WI38 (cell line): ENCODE results near the gene ZNF672.
"Not testable (repeated sequence)": the region's sequence is repeated elsewhere in the genome, so short reads cannot be mapped to it uniquely, and the experiment has no call there.

Experiments used
- H3K4me3 ChIP-seq: 2 replicates; pipeline ENCODE4 v1.5.1; 2011; ENCODE audit warnings: low read depth, mild to moderate bottlenecking, control low read depth, low read length
- TF ChIP-seq, protein P1 (sequence below): IDR thresholded peaks from 2 replicates; pipeline ENCODE4 v1.5.1; 2012; ENCODE audit warnings: low read depth, mild to moderate bottlenecking, control low read depth, low read length

The ZNF672 gene

DNA sequence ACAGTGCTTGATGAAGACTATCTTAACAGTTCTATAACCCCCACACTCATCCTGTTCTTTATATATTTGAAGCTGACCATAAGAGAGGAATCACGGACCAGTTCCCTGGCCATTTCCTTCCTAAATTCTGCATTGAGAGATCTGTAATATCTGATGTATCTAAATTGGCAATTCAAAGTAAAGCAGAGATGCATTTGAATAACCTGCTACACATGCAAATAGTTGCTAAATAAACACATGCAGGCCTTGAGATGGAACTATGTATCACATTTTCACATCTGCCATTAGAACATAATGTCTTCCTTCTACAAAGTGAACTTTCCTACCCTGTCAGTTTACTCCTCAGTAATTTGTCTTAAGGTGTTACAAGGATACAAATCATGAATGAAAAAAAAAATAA lies 47.6 kb downstream of the ZNF672 start:
- TF ChIP-seq, protein P1, sequence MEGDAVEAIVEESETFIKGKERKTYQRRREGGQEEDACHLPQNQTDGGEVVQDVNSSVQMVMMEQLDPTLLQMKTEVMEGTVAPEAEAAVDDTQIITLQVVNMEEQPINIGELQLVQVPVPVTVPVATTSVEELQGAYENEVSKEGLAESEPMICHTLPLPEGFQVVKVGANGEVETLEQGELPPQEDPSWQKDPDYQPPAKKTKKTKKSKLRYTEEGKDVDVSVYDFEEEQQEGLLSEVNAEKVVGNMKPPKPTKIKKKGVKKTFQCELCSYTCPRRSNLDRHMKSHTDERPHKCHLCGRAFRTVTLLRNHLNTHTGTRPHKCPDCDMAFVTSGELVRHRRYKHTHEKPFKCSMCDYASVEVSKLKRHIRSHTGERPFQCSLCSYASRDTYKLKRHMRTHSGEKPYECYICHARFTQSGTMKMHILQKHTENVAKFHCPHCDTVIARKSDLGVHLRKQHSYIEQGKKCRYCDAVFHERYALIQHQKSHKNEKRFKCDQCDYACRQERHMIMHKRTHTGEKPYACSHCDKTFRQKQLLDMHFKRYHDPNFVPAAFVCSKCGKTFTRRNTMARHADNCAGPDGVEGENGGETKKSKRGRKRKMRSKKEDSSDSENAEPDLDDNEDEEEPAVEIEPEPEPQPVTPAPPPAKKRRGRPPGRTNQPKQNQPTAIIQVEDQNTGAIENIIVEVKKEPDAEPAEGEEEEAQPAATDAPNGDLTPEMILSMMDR: no peak

GRCh38 chr1:248886237-248886895 lies 48.3 kb downstream of the ZNF672 start:
- TF ChIP-seq, protein P1: no peak
- H3K4me3 ChIP-seq: no peak overlapping the region

More for the DNA sequence above, 47.6 kb downstream of the ZNF672 start:
- H3K4me3 ChIP-seq: no peak overlapping the region

DNA sequence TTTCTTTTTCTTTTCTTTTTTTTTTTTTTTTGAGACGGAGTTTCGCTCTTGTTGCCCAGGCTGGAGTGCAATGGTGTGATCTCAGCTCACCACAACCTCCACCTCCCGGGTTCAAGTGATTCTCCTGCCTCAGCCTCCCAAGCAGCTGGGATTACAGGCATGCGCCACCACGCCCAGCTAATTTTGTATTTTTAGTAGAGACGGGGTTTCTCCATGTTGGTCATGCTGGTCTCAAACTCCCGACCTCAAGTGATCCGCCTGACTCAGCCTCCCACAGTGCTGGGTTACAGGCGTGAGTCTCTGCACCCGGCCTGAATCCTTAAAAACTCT lies 51.9 kb downstream of the ZNF672 start:
- H3K4me3 ChIP-seq: not testable (repeated sequence)

GRCh38 chr1:248890549-248891498 lies 52.8 kb downstream of the ZNF672 start:
- H3K4me3 ChIP-seq: no peak overlapping the region
- TF ChIP-seq, protein P1: no peak

- H3K4me3 ChIP-seq: no peak overlapping the region
- TF ChIP-seq, protein P1: no peak
Observed at GRCh38 chr1:248891758-248892157, 53.7 kb downstream of the ZNF672 start.

DNA sequence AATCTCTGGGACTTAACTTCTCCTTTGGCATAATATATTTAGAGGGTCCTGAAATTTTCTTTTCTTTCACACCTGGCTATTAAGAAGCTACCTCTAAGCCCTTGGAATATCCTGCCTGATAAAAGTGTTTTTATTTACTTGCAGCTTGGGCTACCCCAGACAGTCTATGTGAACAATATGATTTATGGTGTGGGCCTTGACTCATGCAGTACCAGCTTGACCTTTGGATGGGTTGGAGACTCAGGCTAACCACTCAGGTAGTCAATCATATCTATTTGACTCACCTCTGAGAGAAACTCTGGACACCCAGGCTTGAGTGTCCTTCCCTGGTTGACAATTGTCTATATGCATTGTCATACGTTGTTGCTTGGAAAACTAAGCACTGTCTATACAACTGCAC lies 54.6 kb downstream of the ZNF672 start:
- TF ChIP-seq, protein P1: no peak

DNA sequence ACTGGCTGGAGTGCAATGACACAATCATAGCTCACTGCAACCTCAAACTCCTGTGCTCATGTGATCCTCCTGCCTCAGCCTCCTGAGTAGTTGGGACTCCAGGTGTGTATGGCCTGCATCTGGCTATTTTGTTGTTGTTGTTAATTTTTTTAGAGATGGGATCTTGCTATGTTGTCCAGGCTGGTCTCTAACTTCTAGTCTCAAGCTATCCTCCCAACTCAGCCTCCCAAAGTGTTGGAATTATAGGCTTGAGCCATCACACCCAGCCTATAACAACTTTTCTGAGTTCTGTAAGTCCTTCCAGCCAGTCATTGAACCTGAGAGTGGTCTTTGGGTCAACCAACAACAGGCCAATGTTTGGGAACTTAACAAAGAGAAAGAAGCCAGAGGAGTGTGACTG lies 56.8 kb downstream of the ZNF672 start:
- TF ChIP-seq, protein P1: no peak
- no peak overlapping the region for H3K4me3 ChIP-seq

More for the DNA sequence above, 54.6 kb downstream of the ZNF672 start:
- no peak overlapping the region for H3K4me3 ChIP-seq
